Mammary epithelial cell (primary cell): Measurements from ENCODE around the gene MXRA8.

Source experiments
- CTCF ChIP-seq, 2 donors: IDR thresholded peaks in 1 of 2; conservative IDR thresholded peaks in 1 of 2; 2 replicates each; pipeline ENCODE4 v1.5.1; 2011 to 2012; ENCODE audit warnings: inconsistent platforms in 2 of 2, low read length in 2 of 2, mild to moderate bottlenecking in 2 of 2, control low read depth in 1 of 2, low read depth in 1 of 2; ENCODE audit not compliant: insufficient read depth in 1 of 2; ENCODE audit errors: extremely low read depth in 1 of 2
- EZH2 ChIP-seq: IDR thresholded peaks from 2 replicates; pipeline ENCODE4 v1.6.1; 2012; ENCODE audit warnings: low read length, inconsistent platforms, borderline replicate concordance

DNA sequence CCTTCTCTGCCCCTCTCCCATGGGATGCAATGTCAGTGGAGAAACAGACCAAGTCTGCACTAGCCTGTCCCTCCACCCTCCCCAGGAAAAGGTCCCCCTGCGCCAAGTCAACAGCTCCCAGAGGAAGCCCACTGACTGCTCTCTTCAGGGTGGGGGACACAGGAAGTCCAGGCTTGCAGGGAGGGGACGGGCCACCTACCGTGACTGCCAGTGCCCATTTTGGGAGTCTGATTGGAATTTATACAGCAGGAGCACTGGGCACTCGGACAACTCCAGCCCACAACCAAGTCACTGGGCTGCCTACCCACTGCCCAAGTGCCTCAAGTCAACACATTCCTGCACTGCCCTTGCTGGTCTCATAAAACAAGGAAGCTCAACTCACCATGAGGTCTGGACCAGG is 34.7 kb upstream of the MXRA8 start:
- TF ChIP-seq CTCF (conservative IDR thresholded peaks at IDR 0.05 in 1 of 2, IDR thresholded peaks at IDR 0.05 in 1 of 2; ENCODE audit: extremely low read depth in 1 of 2, insufficient read depth in 1 of 2, low read depth in 1 of 2, low read length in 2 of 2) (no peak), EZH2 (no peak)
